GM21381 (cell line): Measurements from ENCODE around the gene CUL1.

Experiments
- ATAC-seq: cut with Tn5 transposase; IDR thresholded peaks from one replicate; pipeline ENCODE4 v1.9.1; 2021; ENCODE audit warnings: mild to moderate bottlenecking, moderate library complexity; ENCODE audit not compliant: unreplicated experiment

Gene CUL1

DNA sequence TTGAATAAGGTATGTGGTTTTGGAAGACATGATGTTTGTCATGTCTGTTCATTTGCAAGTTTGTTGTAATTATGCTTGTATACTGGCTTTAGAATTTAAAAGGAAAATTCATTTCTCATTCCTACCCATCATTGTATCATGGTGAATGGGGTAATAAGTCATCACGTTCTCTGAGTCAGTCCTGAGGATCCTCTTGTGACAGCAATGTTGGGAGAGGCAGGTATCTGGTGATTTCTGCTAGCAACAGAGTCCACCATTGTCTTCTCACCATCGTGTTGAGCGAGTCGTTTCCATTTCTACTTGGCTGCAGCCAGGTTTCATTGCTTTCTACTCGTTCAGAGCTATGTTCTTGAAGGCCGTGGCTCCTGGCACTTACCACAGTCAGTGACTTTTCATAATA is 16.3 kb downstream of the CUL1 start:
- no peak for ATAC-seq

DNA sequence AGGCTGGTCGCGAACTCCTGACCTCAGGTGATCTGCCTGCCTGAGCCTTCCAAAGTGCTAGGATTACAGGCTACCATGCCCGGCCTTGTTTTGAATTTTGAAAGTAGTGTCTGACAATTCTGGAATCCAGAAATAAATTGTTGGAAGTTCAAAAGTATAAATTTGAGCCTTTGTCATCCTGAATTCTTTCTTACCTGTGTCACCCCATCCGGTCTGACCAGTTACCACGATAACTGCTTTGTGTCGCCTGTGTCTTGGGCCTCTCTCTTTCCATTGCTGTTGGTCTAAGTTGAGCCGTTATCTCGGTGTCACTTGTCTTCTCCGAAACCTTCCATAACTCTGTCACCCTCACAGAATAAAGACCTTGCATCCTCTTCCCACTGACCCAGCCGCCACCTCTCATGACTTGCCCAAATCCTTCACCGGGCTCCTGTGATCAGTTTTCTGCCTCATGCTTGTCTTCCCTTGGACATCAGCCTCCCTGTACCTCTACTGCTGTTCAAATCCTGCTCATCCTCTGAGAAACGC is 18.6 kb downstream of the CUL1 start:
- ATAC-seq = no peak

DNA sequence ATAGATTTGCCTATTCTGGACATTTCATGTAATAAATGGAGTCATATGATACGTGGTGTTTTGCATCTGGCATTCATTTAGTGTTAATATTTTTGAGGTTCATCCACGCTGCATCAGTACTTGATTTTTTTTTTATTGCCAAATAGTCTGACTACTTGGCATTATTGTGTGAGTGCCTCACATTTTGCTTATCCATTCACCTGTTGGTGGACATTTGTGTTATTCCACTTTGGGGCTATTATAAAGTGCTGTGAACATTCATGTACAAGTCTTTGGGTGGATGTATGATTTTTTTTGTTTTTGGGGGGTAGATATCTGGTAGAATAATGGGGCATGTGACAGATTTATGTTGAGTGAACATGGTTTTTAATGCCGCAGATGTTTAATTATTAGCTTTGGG is 19.7 kb downstream of the CUL1 start:
- ATAC-seq = no peak

DNA sequence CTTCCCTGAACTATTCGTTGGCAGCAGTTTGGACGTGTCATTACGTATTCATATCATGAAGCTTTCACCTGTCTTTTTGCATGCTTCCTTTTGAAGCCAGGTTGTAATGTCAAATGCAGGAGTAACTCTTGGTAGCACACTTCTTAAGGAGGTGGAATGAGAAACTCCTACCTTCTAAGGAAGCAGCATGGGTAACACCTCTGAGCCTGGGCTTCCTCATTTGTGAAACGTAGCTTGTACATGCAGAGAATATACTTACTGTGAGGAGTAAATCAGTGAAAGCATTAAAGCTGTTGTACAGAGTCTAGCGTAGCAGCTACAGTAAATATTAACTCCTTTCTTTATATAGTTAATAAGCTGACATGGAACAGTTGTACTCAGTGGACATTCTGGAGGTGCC is 21.1 kb downstream of the CUL1 start:
- ATAC-seq = no peak

DNA sequence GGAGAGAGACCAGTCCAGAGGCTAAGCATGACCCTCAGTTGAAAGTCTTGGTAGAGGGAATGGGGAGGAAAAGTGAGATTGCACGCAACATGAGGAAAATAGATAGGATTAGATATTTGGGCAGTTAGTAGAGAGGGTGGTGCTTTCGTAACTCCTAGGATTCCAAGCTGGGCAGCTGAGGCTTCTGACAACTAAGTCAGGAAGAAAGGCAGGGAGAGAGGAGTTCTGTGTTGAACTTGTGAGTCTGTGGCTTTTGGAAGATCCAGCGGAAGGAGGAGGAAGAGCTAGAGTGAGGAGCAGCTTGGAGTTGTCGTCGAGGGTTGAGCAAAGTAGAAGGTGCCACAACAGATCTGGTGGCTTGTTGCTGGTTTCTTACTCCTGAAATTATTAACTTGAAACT is 21.8 kb downstream of the CUL1 start:
- ATAC-seq = no peak

DNA sequence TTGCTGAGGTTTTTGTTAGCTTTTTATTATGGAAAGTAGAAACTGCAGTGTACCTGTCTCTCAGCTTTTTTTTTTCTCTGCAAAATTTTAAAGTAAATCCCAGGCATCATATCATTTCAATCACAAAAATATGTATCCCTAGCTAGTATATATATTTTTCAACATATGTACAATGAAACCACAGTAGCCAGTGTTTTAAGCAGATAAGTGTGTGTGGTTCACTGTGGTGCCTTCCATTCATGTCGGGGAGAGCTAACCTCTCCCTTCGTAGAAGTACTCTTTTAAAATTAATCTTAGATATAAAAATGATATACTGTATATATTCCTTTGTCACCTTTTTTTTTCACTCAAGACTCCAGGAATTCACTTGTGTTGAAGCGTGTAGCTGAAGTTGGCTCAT is 22.7 kb downstream of the CUL1 start:
- no peak for ATAC-seq

DNA sequence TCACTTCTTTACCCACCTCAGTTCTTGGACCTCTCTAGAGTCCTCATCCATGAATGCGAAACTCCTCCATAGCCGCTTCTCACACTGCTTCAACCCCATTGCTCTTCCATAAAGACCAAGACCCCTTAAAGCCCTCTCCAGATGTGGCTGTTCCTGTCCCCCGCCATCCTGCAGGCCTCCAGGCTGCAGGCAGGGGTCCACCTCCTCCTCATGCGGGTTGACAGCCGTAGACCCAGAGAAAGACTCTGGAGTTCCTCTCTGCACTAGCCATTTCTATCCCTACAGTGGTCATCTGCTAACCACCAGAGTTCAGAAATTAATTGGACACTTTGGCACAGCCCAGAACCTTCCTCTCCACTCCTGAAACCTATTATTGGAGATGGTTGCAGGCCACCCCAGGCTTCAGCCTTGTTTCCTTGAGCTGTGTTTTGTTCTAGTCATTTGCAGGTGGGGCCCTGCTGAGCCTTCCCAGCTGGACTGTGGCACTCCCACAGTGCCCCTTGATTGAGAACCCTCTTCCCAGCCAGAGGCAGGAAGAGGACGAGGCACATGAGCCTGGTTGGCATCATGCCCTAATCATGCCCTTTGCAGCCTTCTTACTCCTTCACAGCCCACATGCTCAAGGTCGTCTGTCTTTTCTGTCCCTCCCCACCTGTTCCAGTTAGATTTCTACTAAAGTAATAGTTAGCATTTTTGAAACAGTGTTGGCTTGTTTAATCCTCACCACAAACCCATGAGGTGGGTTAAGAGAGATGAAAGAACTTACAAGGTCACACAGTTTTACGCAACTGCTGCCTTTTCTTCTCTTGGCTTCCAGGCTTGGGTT is 23.9 kb downstream of the CUL1 start:
- ATAC-seq = no peak

DNA sequence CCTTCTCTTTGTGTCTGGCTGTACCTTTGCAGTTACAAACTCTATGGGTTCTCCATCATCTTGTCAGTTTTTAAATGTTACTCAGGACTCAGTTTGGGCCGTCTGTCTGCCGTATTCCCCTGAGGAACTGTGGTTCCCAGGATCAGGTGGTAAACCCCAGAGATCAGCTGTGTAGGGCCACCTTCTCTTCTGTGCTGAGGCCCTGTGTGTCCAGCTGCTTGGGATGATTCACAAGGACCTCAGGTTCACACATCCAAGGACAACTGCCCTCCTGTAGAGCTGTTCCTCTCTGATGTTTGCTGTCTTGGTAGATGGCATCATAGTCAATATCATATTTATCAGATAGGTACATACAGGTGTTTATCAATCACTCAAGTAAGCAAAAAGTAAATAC is 24.5 kb downstream of the CUL1 start:
- ATAC-seq = no peak

DNA sequence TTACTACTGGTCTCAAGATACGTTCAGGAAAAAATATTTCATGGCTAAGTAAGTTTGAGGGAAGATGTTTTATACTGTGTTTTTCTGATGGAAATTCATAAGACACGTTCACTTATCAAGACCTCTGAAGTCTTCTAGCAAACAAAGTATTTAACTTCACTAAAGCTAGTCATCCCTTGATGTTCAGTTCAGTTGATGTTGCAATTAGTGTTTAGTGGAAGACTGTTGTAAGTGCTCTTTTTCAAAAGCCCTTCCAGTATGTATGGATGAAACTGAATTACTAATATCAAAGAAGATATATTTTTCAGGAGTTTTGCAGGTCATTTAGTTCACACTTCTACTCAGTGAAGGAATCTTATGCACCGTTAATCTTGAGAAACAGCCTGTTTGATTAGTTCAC is 25.1 kb downstream of the CUL1 start:
- no peak for ATAC-seq

DNA sequence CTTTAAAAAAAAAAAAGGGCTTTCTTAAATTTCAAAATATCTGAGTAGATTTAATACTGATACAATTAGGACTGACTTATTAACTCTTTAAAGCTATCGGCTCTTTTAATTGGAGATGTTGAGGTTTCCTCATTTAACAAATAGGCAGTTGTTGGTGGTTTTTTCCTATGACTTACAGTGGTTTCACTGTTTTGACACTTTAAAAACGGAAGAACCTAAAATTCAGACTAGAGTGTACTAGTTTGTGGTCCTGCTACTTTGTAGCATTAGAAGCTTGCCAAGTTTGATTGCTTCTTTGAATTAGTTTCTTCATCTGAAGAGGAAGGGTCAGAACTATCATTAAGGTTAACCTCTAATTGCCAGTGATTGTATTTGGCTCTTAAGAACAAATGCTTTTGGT is 27.7 kb downstream of the CUL1 start:
- ATAC-seq = no peak

DNA sequence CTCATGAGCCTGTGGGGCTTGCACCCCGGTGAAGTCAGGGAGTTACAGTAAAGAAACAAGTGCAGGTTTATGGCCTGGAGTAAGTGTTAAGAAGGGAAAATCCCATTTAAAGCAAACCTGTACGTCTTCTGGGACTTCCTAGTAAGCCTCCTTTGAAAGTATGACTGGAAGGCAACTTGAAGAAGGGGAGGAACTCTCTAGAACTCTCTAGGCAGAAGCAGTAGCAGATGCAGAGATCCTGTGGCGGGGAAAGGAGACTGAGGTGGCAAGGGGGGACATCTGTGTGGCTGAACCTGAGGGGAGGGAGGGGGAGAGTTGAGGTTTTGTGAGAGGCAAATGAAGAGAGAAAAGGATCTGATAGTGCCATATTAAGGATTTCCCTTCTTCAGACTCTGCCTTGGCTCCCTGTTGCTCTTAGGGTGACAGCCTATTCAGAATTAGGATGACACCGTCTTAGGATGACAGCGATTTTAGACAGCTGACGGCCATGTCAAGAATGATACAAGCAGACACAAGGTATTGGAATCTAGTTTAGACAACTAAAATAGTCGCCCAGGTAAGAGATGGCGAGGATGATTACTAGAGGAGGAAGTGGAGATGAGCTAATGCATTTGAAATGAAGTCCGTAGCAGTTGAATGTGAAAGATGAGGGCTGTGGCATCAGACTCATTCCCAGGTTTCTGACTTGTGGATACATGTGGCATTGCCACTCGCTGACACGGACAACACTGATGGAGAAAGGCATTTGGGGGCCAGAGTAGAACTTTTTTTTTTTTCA is 29.0 kb downstream of the CUL1 start:
- no peak for ATAC-seq

DNA sequence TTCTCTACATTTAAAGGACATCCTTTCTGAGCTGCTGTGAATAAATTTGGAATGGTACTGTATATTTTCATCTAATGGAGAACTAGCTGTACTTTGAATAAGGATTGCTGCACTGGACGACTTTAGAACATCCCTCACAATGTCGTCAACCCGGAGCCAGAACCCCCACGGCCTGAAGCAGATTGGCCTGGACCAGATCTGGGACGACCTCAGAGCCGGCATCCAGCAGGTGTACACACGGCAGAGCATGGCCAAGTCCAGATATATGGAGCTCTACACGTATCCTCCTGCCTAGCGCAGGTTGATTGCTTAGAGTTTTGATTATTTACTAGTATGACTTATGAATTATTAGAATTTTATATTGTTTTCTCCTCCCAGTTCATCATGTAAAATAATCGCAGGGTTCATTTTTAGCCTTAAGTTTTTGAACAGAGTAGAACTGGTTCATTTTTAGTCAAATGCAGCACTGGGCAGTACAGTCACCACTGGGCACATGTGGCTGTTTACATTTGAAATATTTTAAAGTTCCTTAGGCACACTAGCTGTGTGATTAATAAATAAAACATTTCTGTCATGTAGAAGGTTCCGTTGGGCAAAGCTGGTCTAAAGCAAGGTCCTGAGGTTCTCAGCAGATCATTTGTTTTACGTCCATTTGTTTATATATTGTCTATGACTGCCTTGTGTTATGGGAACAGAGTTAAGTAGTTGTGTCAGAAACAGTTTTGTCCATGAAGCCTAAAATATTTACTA is 31.5 kb downstream of the CUL1 start:
- no peak for ATAC-seq

DNA sequence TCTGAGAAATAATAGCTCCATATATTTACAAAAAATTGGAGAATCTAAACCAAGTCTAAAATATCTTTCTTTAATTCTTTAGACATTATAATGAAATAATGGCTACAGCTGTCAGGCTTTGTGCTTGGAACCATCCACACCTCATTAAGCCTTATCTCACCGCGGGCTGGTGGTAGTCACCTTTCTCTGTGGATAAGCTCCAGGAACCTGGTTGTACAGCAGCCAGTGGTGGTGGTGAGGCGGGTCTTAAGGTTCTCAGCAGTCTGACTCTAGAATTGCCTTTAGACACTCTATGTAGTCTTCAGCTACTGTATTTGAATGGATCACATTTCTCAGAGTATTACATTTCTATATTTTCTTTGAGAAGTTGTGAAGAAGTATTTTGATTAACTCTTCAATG is 34.2 kb downstream of the CUL1 start:
- no peak for ATAC-seq

DNA sequence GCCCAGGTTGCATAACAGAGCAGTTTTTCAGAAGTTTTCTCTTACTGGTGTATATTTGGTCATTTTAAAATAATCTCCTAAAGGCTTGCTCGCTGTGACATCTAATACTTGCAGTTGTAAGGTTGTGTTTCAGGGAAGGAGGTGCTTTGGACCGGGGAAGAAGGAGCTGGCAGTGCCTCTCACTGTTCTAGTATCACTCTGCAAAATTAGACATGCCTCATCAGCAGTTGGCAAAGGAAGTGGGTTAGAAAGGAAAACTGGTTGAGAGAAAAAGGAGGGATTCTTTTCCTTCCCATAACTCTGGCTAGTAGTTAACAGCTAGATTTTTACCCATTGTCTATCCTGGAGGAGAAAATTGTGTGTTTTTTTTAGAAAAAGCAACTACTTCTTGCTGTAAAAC is 34.8 kb downstream of the CUL1 start:
- ATAC-seq = no peak

DNA sequence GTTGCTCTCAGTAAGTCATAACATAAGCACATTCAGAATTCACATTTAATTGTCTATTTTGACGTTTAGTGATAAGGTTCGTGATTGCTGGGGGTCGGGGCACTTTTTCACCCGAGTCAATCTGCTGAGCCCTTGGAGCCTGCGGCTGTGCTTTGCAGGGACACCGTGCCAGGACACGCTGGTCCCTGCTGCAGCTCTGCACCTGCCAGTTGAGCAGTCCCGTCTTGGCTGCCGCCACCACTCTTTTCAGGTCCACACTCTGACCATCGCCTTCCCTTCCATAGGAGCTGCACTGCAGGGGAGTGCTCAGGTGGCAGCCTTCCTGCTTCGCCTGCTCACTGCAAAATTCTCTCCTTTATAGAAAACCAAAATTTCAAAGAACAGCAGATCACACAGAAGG is 36.4 kb downstream of the CUL1 start:
- no peak for ATAC-seq

DNA sequence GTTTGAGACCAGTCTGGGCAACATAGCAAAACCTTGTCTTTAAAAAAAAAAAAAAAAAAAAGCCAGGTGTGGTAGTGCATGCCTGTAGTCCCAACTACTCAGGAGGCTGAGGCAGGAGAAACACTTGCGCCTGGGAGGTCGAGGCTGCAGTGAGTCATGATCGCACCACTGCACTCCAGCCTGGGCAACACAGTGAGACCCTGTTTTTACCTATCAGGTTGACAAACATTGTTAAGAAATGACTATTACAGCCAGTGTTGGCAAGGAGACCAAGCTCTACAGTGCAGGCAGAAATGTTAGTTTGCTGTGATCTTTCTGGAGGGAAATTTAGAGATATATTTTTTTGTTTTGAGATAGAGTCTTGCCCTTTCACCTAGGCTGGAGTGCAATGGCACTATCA is 37.3 kb downstream of the CUL1 start:
- no peak for ATAC-seq

DNA sequence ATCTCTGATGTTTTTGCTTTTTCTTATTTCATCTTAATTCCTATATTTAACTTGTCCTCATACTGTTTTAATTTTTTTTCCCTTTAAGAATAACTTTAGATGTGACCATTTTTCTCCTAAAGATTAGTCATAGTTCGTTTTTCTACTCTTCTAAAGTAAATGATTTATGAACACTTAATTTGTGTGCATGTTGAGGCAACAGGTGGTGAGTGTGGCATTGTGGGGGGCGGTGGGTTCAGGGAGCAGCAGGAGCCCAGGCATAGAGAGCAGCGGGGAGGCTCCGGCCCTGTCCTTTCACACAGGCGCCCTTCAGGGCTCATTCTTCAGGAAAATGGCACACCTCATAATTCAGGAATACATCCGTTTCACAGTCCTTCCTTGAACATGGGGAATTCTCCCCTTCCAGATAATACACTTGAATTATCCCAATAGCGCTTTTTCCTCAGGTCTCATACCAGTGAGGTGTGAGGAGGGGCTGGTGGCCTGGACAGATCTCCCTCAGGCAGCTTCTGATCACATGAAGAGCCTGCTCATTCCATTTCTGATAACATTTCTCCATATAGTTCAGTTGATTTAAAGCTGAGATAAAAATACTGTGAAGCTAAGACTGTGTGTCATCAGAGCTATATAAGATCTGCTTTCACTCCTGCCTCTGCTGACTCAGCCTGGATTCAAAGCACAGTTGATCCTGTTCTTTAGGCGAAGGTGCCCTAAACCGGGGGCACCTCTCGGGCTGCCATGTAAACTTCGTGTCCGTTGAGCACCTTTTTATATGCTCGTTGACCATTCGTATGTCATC is 40.2 kb downstream of the CUL1 start:
- no peak for ATAC-seq

DNA sequence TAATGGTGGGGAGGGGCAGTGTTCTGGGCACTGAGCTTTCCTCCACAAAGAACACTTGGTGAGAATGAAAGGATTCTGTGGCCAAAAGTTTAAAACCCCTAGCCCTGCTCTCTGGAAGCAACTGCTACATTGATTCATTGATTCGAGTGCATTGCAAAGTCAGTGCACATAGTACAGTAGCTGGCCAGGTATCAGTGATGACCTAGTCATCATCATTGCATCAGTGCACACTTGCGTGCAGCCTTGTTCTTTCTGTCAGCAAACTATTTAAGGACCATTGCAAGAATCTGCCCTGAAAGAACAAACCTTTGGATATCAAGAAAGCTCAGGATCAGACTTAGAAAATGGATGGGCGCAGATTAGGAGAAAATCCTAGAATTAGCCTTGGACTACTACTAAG is 47.4 kb downstream of the CUL1 start:
- no peak for ATAC-seq

DNA sequence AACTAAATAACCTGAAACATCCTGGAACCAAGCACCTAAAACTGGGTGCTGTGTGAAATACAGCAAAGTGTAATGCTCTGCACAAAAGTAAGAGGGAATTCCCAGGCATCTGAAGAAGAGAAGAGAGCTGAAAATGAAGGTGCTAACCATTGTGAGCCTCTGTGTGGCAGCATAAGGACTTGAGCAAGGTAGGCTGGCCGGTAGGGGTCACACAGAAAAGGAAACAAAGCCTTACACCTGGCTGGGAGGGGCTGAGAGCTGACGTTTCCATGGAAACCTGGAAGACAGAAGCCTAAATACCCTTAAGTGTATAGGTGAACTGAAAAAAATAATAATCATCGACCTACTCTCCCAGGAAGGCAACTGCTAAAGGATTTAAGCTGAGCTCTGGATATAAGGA is 48.6 kb downstream of the CUL1 start:
- no peak for ATAC-seq

DNA sequence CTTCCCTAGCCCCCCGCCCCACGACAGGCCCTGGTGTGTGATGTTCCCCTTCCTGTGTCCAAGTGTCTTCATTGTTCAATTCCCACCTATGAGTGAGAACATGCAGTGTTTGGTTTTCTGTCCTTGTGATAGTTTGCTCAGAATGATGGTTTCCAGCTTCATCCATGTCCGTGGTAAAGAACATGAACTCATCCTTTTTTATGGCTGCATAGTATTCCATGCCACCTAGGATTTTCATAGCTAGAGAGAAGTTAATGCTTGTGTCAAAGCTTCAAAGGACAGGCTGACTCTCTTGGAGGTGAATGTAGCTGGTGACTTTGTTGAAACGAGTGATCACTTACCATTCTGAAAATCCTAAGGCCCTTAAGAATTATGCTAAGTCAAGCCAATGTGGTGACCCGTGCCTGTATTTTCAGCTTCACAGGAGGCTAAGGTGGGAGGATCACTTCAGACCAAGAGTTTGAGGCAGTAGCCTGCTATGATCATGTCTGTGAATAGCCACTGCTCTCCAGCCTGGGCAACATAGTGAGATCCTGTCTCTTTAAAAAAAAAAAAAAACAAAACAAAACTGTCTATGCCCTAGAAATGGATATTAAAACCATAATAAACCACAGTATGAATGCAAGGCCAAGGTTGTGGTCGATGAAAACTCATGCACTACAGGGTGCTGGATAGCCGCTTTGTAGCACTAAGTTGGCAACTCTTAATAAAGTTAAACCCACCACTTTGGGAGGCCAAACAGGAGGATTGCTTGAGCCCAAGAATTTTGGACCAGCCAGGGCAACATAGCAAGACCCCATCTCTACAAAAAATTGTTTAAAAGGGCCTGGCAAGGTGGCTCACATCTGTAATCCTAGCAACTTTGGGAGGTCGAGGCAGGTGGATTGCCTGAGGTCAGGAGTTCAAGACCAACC is 52.0 kb downstream of the CUL1 start:
- no peak for ATAC-seq
